HG03060 (cell line): ENCODE measurements around the gene RADIL.

ENCODE experiments used
- ATAC-seq: cut with Tn5 transposase; IDR thresholded peaks from one replicate; pipeline ENCODE4 v1.9.1; 2021; ENCODE audit warnings: low read depth, moderate number of reproducible peaks; ENCODE audit not compliant: unreplicated experiment

The RADIL gene

GRCh38 chr7:4832711-4833110, 50.8 kb downstream of the RADIL start:
- no peak for ATAC-seq

DNA sequence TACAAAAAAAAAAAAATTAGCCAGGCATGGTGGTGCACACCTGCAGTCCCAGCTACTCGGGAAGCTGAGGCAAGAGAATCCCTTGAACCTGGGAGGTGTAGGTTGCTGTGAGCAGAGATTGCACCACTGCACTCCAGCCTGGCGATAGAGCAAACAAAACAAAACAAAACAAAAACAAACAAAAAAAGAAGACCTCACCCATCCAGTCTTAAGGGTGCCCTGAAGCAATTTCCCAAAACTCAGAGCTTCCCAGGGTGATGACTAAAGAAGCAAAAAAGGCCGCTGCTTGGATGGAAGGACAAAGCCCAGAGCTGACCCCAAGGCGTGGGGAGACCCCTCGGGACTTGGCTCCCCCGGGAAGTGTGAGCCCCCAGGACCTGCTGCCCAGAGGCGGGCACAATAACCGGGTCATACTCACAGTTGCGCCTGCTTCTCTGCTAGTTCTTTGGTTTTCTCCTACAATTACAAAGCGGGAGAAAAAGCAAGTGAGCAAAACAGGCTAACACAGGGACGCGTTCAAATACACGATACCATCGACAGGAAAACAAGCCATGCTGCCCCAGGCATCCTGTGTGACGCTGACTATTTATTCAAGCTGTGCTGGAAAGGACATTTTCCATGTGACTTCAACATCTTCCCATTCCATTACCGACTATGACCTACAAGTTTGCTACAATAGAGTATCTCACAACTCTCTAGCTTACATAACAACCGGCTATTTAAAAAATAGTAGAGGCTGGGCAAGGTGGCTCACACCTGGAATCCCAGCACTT, 51.6 kb downstream of the RADIL start:
- no peak for ATAC-seq

DNA sequence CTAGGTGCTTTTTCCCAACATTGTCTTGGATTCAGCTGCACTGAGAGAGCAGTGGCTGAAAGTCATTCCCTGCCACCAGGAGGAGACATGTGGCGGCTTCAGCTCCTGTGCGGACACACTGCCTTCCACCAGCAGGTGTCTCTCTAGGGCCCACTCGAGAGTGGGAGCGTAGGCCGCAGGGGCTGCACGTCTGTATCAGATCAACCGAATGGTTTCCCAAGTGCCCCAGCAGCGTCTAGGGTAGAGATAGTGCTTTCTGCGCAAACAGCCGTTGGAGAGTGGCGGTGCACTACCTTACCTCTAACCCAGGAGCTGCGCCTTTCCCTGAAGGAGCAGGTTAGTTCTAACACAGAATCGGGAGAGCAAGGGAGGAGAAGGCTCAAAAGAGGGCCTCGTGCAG, 53.3 kb downstream of the RADIL start:
- no peak for ATAC-seq

DNA sequence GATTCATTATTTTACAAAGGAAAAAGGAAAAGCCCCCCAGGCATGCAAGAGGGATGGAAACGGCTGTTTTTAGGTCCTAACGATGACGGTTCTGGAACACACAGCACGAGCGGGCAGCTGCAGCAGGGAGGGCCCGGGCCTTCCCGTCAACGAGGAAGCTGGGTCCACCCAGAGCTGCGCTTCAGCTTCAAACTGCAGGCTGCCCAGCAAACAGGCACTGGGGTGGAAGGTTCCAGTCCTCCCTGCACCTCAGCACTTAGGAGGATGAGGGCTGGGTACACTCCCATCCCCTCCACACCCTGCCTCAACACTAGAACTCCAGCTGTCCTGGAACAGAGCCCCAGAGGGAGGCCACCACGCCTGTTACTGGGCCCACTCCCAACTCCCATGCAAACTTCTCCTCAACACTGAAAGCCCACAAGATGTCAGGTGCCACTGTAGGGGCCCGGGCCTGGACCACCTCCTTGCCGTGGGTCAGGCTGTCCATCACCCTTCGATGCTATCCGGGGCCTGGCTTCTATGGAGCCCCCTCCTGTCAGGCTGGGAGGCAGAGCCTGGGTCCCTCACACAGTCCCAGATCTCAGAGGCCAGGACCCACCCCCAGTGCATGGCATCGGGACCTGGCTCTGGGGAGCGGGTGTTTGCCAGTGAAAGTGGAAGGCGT, 54.7 kb downstream of the RADIL start:
- no peak for ATAC-seq

DNA sequence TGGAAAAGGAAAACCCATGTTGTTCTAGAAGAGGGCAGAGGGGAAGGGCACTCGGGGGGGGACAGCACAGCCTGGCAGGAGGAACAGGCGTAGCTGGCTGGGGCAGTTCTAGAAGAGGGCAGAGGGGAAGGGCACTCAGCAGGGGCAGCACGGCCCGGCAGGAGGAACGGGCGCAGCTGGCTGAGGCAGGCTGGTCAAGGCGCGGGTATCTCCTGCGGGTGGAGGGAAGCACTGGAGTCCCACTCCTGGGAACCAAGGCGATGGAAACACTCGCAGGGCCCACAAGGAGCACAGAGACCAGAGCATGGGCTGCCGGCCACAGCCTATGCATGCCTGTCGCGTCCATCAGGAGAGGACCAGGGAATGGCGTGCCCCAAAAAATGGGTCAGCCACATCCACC, 58.4 kb downstream of the RADIL start:
- ATAC-seq = no peak

DNA sequence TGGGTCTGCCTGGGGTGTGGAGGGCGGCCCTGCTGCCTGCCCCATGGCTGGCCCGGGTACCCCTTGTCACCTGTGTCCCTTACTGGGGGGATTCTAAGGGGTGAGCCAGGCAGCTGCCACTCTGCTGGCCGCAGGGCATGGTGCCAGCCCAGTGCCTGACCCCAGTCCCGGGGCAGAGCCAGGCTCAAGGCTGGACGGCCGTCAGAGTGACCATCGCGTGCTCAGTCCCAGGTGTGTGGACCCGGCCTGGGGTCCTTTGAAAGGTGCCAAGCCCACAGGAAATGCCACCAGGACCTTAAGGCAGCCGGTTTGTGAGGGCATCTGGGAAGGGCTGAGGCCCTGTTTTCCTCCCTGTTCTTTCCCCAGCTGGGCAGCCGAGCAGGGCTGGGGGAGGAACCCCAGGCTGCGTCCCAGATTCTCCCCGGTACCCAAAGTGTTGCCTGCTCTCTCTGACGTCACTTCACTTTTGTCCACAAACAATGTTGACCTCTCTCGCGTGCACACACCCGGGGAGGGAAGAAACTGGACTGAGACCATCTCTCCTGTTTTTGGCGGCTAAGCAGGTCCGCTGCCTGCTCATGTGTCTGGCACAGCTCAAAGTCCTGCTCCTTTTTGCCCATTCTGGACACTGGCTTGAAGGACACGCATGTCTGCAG, 59.3 kb downstream of the RADIL start:
- no peak for ATAC-seq

DNA sequence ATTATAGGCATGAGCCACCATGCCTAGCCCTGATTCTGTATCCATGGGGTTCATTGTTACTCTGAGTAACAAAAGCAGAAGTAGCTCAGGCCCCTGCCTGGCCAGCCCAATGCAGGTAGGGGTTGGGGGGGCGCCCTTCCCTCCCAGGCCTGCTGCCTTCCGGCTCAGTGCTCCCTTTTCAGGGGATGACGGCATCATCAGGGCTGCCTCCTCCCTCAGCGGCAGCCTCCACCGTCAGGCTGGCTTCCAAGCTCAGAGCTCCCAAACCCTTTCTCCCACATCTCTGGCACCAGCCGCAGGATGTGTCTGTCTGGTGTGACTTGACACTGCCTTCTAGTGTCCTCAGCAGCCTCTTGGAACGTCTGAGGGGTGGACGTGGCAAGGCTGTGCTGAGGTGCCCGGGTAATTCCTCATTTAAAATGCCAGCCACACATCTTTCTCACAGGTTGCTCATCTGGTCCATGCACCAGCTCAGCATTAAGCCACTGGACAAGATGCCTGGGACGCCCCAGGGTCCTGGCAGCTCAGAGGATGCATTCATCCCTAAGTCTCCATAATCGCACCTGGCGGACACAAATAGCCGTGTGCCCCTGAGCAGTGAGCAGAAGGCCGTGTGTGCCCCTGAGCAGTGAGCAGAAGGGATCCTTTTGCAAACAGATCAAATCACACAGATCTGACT, 59.9 kb downstream of the RADIL start:
- no peak for ATAC-seq

DNA sequence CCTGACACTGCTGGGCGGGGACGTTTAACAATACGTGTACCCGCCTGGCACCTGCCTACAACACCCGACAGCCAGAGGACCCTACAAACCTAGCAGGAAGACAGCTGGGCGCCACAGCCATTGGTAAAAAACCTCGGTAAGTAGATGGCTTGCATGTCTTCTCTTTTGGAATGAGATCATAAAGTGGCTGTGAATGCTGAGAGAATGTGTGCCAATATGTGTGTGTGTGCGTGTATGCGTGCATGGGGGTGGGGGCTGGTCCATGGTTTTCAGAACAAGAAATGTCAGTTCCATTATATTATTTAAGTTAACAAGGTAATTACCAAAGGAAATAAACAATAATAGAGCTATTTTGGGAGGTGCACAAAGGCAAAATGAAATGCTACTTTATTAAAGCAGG, 60.8 kb downstream of the RADIL start:
- no peak for ATAC-seq

- no peak for ATAC-seq
Measured at GRCh38 chr7:4820967-4821471, 62.5 kb downstream of the RADIL start.

DNA sequence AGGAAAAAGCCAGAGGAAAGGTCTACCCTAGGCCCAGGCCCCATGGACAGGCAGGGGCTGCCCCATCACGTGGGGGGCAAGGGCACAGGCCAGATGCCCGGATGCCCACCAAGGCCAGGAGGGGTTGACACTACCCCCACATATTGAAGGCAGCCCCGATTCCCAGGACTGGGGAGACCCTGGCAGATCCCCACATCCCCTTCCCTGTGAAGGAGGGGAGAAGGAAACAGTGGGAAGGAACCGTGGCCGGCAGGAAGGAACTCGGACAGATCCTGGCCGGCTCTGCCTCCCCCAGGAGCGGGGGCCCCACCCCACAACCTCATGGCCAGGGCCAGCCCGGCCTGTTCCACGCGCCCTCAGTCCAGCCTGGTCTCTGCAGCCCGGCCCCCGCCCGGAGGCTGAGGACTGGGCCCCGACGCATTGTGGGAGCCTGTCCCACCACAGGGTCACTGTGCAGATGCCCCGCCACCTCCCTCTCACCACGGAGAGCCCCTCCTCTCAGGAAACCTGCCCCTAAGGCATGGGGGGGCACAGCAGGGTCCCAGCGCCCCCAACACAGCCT, 63.0 kb downstream of the RADIL start:
- ATAC-seq = no peak

- ATAC-seq = no peak
Measured at GRCh38 chr7:4819560-4820404, 63.7 kb downstream of the RADIL start.

DNA sequence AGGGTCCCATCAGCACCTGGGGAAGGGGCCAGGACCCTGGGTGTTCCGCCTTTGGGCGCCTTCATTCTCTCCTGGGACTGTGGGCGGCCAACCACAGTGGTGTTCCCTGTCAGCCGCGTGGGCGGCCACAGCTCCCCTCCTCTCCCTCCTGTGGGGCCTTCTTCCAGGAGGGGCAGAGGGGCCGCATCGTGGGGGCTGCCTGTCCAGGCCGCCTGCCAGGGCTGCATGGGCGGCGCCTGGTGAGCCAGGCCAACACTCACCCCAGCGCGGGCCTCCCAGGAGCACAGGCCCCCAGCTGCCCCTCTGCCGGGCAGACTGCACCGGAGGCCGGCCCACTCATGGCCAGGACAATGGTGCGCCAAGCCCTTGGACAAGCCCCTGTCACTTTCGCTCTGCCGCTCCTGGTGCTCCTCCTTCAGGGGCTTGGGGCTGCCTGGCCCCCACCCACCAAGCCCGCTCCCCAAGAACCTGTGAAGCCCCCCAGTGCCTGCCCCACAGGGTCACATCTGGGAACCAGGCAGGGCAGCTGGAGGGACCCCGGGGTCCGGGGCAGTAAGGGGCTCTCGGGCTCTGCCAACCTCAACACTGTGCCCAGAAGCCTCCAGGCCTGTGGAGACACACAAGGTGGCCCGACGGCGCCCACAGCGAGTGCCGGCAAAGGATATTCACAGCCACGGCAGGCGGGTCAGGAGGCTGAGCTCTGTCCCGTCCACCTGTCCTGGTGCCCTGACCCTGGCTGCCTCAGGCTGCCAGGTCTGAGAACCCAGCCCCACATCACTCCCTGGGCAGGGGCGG, 65.3 kb downstream of the RADIL start:
- ATAC-seq = no peak

DNA sequence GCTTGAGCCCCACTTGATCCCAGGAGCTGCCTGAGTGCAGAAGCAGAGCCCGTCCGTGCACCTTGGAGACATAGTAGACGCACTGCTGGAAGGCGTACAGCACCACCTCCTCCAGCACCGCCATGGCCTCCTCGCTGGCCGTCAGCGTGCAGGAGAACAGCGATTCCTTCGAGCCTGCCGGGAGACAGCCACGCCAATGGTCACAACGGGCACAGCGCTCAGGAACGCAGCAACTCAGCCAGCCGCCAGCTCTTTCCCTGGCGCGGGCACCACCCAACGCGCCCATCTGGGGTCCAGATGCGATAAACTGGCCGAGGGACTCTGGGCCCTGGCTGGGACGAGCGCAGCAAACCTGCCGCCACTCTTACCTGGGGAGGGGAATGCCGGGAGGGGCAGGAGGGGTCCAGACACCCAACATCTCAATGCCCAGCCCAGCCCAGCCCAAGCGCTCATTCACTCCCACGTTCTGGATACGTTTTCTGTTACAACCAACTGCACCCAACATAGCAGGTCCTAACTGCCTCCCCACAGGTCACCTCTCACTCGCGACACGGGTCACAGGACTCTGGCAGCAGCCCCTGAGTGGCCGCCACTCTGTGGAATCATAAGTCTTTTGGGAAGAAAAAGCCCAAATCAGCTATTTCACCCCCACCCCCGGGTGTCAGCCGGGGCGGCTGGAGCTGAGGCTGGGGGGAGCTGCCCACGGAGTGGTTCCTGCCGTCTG, 66.2 kb downstream of the RADIL start:
- ATAC-seq = no peak

DNA sequence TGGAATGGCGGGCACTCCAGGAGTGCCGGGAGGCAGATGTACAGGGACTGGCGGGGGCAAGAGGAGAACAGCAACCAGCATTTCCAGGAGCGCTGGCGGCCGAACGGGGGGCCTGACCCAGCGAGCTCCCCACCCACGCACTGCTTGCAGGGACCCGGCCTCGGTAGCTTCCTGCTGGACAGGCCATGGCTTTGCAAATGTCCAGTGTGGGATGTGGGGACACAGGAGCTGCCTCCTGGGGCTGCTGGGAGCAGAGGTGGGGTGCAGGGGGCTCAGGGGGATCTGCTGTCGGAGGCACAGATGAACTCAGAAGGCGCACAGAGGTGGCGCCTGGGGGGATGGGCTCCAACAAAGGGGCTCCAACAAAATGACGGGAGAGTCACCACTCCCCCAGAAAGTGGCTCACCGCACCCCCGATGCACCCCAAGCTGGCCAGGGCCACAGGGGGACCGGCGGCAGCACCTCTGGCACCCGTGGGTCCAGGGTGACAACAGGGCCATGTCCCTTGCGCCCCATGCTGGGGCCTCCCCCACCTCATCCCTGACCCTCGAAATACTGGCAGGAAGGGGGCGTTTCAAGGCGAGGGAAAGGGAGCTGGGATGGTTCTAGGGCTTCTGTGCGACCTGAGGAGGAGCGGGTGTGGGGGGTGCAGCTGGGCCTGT, 67.0 kb downstream of the RADIL start:
- no peak for ATAC-seq

DNA sequence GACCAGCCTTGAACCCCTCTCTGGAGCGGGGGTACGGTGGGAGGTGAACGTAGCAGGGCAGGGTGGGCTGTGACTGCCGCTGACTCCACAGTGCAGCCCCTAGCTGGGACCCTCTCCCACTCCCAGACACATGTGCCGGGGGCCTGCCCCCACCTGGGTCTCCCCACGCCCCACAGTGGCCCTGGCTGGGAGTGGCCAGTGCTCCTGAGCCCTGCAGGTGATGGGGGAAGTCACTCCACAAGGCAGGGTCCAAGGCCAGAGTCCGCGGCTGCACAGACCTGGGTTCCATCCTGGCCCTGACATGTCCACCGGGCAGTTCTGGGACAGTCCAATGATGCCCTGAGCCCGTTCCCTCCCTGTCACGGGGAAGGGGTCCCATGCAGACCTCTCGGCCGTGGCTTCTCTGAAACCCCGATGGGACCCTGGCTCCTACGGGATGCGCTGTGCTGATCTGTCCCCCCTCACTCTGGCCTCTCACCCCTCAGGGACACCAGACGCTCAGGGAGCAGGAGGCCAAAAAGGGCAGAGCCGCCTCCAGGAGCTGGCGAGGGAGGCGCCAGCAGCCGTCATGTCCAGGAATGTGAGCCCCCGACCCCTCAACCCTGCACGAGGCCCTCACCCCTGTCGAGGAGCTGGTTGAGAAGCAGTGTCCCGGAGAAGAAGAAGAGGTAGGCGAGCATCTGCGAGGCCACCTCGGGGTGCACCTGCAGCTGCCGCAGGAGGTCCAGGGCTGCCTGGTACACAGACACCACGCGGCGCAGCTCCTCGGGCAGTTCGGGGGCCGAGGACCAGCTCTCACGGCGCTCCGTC, 67.7 kb downstream of the RADIL start:
- ATAC-seq = no peak

DNA sequence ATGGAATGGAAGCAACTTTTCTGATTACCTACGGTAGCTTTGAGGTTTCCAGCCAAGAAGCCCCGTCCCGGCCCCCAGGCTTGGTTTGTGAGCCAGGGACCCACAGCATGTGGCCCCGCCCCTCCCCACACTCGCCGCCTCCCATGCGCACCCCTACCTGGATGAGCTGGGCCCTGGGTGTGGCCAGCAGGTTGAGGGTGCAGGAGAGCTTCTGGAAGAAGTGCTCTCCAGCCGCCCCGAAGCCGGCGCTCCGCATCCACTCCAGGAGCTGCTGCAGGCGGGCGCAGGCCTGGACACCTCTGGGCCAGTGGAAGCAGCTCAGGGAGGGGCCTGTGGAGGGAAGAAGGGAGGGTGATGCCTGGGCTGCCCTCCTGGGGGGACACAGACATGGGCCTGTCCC, 68.4 kb downstream of the RADIL start:
- ATAC-seq = no peak

DNA sequence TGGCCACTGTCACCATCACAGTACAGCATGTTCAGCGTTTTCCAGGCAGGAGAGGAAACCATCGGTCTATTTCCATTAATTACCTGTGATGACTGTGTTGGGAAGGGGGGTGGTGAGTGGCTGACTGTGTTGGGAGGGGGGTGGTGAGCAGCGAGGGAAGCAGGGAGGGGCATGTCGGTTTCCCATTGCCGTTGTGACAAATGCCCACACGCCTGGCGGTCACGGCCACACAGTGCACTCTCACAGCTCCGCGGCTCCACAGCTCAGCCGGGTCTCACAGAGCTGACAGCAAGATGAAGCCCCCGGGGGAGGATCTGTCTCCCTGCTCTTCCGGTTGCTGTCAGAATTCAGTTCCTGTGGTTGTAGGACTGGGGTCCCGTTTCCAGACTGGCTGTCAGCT, 69.1 kb downstream of the RADIL start:
- ATAC-seq = no peak
